Activated naive CD4-positive, alpha-beta T cell (primary cell): ENCODE data around the gene ERLEC1.
"Not testable (repeated sequence)": the region's sequence is repeated elsewhere in the genome, so short reads cannot be mapped to it uniquely, and the experiment has no call there.

Experiments
- DNase-seq, 4 experiments: peaks; one replicate each; lab custom pipeline; 2025; lab: John Stamatoyannopoulos, UW

The ERLEC1 gene, protein sequence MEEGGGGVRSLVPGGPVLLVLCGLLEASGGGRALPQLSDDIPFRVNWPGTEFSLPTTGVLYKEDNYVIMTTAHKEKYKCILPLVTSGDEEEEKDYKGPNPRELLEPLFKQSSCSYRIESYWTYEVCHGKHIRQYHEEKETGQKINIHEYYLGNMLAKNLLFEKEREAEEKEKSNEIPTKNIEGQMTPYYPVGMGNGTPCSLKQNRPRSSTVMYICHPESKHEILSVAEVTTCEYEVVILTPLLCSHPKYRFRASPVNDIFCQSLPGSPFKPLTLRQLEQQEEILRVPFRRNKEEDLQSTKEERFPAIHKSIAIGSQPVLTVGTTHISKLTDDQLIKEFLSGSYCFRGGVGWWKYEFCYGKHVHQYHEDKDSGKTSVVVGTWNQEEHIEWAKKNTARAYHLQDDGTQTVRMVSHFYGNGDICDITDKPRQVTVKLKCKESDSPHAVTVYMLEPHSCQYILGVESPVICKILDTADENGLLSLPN

DNA sequence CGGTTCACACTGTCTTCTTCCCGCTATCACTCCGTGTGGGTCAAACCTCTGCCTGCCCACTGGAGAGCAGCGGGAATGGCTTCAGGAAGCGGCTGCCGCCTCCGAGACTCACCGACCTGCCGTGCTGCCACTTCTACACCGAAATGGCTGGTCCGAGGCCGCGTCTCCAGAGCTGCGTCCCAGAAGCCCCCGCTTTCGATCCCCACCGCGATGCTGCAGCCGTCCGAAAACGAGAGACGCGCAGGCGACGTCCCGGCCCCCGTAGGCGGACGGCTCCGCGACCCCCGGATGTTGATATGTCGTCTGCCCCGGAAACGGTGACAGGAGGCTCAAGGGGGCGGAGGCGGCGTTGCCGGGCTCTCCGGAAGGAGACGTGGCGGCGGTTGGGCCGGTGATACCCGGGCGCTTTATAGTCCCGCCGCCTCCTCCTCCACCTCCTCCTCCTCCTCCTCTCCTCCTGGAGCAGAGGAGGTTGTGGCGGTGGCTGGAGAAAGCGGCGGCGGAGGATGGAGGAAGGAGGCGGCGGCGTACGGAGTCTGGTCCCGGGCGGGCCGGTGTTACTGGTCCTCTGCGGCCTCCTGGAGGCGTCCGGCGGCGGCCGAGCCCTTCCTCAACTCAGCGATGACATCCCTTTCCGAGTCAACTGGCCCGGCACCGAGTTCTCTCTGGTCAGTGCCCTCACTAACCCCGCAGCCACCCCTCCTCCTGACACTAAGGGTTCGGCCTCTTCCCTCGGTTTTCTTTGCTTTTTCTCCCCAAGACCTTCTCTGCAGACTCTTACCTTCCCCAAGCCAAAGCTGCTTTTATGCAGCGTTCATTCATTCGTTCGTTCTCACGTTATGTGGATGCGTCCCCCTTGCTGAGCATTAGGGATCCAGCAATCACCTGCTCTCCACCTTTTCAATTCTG lies at the start of gene ERLEC1, which contains the start of gene ASB3:
TSS of gene ERLEC1 (plus strand) at position 340 of the 909 bp plus-strand sequence. CDS start at position 507, 167 bp downstream.
TSS of gene ASB3 (minus strand) at position 249 of the 909 bp plus-strand sequence. CDS start 21,381 bp downstream, outside the sequence.
- DNase-seq = peak; percentile 54 to 79 (median 66)

DNA sequence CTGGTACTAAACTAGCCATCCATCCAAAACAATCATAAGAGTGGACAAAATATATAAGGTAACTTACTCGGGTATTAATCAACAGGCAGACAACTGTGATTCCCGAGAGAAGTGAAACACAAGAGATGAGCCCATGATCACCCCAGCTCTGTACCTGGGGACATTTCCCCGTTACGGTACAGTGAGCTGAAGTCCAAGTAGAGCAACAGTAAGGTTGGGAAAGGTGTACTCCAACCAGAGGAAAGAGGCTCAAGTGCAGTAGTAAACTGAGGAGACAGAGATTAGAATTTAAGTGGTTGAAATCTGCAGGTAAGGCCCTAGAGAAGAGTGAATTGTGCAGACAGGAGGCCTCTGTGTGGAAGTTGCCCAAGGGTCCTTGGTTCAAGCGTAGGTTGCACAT lies 49.8 kb upstream of the ERLEC1 start:
- DNase-seq = no peak

DNA sequence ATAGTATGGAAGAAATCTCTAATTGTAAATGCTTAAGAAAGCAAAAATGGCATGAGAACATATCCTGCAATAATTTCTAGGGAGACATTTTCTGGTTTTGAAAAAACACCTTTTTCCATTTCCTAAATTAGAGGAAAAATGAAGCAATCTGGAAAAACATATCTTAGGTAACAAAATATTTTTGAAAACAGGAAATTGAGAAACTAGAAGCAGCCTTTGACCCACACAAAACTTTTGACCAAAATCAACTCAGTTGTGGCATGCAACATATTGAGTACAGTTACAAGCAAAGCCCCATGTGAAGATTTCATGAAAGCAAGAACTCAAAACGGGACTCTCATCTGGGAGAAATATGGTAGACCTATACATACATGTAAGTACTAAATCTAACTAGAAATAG lies 47.8 kb upstream of the ERLEC1 start:
- DNase-seq = no peak

DNA sequence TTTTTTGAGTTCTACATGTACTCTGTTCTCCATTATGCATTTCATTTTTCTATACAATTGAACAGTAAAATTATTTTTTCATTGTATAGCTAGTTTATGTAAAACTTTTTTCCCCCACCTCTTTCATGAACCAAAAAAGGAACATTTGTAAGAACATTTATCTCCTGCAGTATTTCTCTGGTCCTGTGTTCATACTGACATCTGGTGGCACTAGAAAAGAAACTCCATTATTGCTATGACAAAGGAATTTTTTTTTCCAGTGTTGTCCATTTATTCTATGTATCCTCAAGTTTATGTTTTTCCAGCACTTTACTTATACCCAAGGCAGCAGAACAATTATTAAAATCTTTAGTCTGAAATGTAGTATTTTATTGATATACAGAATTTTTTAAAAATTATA lies 46.7 kb upstream of the ERLEC1 start:
- DNase-seq = no peak

DNA sequence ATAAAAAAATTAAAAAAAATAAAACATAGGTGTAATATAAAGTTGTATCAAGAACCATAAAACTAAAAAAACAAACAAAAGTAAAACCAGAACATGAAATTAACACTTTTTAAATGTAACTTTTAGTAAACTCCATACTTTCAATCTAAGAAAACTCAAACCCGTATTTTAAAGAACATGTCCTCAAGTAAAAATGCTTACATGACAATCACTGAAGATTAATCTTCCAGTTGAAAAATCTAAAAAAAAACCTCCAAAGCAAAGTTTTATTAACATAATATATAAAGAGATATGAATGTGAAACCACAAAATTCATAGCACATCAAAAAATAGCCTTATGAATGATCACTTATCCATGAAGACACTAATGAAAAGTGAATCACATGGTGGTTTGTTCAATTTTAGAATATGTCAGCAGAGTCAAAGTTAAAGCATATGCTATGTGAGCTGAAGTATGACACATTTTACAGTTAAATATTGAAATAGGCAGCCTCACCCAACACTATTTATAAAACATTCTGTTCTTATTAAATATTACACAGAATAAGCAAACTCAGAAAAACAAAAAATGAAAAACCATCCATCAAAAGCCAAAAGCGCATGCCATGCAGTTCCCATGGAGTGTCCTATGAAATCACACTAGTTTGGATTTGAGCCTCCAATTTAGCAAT lies 42.3 kb upstream of the ERLEC1 start:
- DNase-seq = no peak

DNA sequence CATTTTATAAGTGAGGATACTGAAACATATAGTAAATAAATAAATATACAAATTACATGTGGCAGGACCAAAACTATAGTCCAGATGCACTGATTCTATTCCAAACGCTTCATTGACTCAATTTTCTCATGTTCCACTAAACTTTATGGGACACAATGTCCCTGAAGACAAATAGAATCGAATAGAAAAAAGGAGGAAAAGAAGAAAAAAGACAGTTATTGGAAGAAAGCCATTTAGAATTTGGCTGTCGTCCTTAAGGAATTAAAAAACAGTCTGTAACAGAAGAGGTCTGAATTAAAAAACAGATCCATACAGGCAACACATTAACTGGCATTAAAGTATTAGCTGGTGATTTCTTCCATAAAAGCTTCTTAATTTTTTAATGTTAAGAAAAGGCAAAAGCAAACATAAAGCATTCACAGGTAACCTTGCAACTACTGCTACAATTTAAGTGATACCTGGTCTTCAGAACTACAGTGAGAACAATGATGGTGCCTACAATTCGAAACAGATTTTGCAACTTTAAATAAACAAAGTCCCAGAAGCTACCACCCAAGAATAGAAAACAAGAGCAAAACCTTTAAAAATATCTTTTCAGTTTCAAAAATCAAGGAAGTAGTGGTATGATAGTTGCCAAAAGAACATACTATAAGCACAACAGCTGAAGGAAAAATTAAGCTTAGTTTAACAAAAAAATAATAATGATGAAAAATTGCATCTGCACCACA lies 36.6 kb upstream of the ERLEC1 start:
- DNase-seq = no peak

DNA sequence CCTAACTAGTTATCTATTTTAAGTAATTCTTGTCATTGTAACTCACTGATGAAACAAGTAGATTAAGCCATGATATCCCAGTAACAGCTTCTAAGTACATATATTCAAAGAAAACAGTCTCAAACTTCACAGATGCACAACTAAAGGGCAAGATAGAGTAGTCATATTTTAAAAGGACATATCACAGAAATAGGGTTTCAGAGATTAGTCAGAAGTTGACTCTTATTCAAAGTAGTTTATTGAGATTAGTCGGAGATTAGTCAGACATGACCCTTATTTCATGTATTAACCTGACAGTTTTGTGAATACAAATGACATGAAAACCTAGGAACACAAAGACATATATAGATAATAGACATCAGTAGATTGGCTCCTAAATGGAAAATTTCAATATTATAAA lies 35.1 kb upstream of the ERLEC1 start:
- DNase-seq = no peak

DNA sequence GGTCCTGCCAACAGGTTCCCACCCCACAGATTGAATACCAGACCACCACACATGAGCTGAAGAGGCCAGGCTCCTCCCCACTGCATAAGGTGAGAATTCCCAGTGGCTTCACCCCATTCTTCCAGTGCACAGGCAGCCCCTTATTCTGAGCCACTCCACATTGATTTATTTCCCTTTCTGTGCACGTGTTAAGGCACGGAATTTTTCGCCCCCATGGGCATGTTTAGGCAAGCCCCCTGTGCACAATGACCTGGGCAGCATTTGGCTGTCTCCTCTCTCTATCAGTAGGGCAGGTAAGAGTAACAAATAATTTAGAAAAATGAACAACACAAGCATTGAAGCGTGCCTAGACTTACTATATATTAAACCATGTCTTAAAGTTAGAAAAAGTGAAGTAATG lies 34.5 kb upstream of the ERLEC1 start:
- no peak for DNase-seq

DNA sequence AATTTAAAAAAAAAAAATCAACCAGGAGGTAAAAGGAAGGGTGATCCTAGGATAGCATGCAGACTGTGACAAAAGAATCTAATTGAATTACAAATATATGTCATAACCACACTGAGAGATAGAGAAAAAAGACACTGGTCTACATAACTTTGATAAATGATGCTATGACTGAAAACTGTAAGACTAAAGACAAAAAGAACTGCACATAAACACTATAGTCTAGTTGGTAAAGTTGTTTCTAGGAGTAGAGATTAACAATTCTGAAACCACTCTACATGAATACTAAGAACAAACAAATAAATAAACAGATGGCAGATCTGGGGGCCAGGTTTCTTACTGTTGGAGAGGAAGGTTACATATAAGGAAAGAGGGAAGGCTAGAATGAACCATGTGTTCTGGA lies 33.8 kb upstream of the ERLEC1 start:
- DNase-seq = no peak

DNA sequence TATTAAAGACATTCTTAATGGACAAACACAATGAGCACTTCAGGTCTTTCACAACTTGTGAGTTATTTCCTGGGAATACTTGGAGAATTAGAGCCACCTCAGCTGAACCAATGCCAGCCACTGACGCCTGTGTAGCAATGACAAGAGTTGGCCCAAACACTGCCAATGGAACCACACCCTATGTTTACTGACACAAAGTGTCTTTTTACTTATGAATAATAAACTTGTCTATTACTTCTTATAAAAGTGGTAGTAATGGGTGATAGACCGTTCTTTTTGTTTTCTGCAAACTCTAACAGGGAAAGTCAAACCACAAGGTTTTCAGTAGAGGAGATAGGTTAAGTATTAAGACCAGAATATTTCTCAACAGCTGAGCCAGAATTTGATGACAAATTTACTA lies 31.7 kb upstream of the ERLEC1 start:
- DNase-seq = no peak

DNA sequence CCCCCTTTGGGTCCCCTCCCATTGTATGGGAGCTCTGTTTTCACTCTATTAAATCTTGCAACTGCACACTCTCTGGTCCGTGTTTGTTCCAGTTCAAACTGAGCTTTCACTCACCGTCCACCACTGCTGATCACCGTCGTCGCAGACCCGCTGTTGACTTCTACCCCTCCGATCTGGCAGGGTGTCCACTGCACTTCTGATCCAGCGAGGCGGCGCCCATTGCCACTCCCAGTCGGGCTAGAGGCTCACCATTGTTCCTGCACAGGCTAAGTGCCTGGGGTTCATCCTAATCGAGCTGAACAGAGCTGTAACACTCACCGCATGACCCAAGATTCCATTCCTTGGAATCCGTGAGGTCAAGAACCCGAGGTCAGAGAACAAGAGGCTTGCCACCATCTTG lies 30.2 kb upstream of the ERLEC1 start:
- no peak for DNase-seq

DNA sequence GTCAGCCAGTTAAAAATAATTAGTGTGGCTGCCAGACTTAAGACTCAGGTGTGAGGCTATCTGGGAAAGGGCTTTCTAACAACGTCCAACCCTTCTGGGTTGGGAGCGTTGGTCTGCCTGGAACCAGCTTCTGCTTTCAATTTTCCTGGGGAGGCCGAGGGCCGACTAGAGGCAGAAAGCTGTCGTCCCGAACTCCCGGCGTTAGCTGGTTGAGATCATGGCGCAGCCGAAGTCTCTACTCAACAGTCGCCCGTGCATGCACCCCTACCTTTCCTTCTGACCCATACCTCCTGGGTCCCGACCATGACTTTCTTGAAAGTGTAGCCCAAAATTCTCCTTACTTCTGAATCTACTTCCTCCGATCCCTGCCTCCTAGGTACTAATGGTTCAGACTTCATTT lies 29.6 kb upstream of the ERLEC1 start:
- DNase-seq = not testable (repeated sequence)

DNA sequence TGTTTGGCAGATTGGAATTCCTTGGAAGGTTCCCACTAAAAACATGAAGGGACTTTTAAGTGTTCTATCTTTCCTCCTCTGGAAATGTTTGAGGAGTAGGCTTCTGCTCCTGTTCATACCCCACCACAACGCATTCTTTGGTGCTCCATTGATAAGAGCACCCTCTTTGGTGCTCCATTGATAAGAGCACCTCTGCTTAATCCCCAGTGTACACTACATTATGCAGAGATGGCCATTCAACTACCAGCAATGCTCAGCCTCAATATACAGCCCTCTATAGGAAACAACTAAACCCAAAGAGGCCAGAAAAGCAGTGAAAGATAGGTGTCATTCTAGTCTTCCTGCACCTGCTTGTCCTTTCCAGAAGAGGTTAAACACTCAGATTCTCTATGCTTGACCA lies 21.1 kb upstream of the ERLEC1 start:
- DNase-seq = no peak

DNA sequence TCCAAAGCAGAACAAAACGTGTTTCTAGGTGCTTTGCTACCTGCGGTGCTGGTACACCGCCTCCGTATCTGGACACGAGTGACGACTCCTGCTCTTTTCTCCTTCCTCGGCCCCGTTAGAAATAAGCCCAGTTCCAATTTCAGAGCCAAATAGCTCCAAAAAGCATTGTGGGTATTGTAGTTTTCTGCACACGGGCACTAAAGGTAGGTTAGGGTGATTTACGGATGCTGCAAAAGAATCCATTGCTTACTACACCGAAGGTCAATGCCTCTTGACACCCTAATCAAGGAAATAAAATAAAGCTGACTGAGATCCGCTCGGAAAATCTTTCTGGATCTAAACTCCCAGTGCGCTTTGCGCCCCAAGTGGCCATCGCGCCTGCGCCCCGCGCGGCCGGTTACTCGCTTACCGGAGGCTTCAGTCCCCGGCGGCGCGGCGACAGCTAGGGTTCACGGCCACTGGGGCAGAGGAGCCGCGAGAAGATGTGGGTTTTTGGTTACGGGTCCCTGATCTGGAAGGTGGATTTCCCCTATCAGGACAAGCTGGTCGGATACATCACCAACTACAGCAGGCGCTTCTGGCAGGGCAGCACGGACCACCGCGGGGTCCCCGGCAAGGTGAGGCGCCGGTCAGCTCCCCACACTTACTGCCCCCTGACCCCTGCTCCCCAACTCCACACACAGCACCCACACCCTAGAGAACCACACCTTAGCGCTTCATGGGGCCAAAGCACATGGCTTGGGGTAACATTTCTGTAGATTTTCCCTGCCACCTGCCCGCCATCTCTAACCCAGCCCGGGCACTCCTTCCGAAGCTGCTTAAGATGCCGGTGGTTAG lies 19.2 kb upstream of the ERLEC1 start, which contains the start of gene CHAC2:
TSS of gene CHAC2 (plus strand) at position 400 of the 837 bp plus-strand sequence. CDS start at position 483, 83 bp downstream.
- DNase-seq = peak; percentile 54 to 73 (median 63)

DNA sequence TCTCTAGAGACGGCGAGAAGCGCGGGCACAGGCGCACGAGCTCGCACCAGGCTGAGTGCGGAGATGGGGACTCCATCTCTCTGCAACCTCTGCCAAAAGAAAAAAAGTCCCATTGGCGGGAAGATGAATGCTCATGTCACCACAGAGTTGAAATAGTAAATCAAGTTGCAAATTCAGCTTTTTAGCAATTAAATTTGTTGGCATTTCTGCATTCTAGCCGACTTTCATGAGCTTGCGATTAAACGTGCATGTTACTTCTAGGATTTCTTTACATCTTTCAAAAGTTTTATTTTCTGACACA lies 18.7 kb upstream of the ERLEC1 start:
- peak in 1 of 4 experiments; percentile 46 for DNase-seq

DNA sequence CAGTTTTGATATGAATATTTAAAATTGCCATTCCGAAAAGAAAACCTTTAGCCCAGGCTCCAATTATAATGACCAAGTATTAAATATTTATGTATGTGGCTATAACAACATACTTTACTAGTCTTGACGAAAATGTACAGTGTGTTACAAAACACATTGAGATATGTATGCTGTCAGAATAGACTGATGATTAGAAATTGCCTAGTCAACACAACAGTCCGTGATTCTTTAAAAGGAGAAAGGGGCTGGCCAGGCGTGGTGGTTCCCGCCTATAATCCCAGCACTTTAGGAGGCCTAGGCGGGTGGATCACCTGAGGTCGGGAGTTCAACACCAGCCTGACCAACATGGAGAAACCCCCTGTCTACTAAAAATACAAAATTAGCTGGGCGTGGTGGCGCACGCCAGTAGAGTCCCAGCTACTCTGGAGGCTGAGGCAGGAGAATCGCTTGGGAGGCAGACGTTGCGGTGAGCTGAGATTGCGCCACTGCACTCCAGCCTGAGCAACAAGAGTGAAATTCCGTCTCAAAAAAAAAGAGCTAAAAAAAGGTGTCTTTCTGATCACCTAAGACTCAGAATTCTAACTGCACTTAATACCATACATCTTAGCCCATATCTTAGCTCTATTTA lies 17.4 kb upstream of the ERLEC1 start:
- DNase-seq = no peak

DNA sequence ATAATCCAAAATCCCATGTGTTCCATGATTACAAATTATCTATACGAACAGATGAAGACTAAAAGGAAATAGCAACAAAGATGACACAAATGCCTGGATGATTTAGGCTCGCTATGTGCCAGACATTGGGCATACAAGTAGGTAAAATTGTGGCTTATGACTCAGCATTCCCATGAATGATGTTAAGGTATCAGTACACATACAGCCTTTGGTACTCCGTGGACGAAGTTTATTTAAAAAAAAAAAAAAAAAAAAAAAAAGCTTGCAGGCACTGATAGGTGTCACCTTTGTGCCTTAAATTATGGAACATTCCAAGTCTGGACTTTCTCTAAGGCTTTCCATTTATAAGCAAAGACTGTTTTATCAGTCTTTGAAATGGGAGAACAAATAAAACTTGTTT lies 16.6 kb upstream of the ERLEC1 start:
- no peak for DNase-seq

DNA sequence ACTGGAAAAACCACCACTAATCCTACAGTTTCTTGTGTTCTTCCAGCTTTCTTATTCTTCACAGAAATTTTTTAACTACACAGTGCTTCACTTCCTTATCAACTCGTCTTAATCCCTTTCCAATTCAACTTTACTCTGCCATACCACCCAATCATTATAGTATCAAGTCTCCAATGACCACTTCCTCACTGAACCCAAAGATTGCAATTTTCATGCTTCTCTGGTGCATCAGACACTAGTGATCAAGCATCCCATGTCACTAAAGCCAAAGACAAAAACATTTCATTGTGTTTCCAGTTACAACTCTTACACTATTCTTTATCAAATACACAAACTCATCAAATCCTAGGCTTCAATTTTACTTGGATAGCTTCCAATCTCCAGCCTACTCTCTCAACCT lies 9.7 kb upstream of the ERLEC1 start:
- DNase-seq = no peak

DNA sequence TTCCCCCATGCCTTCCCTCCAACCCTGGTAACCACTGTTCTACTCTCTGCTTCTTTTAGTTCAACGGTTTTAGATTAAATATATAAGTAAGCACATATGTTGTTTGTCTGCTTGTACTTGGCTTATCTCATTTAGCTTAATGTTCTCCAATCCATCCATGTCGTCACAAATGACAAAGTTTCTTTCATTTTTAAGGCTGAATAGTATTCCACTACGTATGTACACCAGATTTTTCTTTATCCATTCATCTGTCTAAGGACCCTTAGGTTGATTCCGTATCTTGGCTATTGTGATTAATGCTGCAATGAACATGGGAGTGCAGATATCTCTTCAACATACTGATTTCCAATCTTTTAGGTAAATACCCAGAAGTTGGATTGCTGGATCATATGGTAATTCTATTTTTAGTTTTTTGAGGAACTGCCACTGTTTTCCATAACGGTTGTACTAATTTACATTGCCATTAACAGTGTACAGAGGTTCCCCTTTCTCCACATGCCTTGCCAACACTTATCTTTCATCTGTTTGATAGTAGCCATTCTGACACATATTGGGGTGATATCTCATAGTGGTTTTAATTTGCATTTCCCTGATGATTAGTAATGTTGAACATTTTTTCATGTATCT lies 8.2 kb upstream of the ERLEC1 start:
- no peak for DNase-seq

DNA sequence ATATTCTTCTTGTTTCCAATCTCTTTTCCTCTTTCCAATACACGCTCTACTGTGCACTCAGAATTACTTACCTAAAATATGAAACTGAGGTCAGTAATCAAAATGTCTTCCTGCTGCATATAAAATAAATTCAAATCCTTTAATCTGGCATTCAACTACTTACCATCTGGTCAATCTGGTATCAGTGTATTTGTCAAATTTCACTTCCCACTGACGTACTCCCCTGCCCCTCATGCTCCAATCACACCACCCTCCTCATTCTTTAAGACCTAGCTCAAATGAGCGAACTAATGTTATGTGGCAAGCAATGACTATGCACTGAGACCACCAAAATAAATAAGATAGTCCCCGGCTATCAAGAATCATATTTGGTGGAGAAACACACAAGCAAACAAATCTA lies 6.8 kb upstream of the ERLEC1 start:
- DNase-seq = no peak
